ENCODE measurements around the gene LPAR6.

LPAR6 gene

DNA sequence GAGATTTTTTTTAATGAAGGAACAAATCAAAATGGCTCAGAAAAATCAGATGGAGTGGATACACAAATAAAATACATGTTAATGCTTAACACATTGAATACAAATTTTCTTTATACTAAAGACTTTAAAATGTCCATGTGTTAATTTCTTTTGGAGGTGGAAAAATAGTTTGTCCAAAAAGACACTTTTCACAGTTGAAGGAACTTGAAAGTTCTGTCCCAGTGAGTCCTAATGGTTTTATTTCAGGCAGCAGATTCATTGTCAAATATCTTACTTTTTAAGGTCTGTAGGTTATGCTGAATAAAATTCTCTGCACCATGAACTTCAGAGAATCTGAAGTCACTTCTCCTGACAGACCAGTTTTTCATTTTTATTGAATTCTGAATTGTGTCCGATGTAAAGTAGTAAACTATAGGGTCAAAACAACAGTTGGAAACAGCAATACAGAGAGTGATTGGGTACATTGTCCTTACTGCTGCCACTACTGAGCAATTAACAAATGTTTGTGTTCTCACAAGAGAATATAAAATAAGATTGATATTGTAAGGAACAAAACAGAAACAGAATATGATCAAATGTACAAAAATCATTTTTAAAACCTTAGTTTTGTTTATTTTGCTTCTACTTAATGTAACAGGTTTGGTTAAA lies 1.6 kb downstream of the LPAR6 start:
- TF ChIP-seq, protein P1, sequence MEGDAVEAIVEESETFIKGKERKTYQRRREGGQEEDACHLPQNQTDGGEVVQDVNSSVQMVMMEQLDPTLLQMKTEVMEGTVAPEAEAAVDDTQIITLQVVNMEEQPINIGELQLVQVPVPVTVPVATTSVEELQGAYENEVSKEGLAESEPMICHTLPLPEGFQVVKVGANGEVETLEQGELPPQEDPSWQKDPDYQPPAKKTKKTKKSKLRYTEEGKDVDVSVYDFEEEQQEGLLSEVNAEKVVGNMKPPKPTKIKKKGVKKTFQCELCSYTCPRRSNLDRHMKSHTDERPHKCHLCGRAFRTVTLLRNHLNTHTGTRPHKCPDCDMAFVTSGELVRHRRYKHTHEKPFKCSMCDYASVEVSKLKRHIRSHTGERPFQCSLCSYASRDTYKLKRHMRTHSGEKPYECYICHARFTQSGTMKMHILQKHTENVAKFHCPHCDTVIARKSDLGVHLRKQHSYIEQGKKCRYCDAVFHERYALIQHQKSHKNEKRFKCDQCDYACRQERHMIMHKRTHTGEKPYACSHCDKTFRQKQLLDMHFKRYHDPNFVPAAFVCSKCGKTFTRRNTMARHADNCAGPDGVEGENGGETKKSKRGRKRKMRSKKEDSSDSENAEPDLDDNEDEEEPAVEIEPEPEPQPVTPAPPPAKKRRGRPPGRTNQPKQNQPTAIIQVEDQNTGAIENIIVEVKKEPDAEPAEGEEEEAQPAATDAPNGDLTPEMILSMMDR (IDR thresholded peaks at IDR 0.05; ENCODE audit: low read depth, low read length, missing control alignments) = no peak
- peak overlapping the region; percentile 63 for H3K4me3 ChIP-seq (ENCODE audit: low read depth, low read length)
- in situ Hi-C loops (cut with HindIII; ENCODE audit: low pct_ligation_motif_present, low sequenced_read_pairs) = no loop called here
- H3K27ac ChIP-seq = no peak overlapping the region
- no peaks in the 10 kb centered on the region for H3K36me3 ChIP-seq (replicated peaks)
- no peak for DNase-seq
- no peaks in the 10 kb centered on the region for H3K27me3 ChIP-seq (replicated peaks)

- H3K27ac ChIP-seq = no peak overlapping the region
Measured at GRCh38 chr13:48410199-48410598, 2.7 kb downstream of the LPAR6 start.

GRCh38 chr13:48405875-48406274 lies 7.0 kb downstream of the LPAR6 start:
- Histone ChIP-seq H3K27me3 (replicated peaks) (no peaks in the 10 kb centered on the region), H3K4me3 (ENCODE audit: low read depth, low read length) (no peak overlapping the region), H3K36me3 (replicated peaks) (no peaks in the 10 kb centered on the region), H3K27ac (no peak overlapping the region)
- TF ChIP-seq, protein P1 (IDR thresholded peaks at IDR 0.05; ENCODE audit: low read depth, low read length, missing control alignments) = no peak
- DNase-seq = no peak
- in situ Hi-C loops (cut with HindIII; ENCODE audit: low pct_ligation_motif_present, low sequenced_read_pairs) = no loop called here

More at GRCh38 chr13:48410199-48410598, 2.7 kb downstream of the LPAR6 start:
- no peak for DNase-seq
- in situ Hi-C loops (cut with HindIII; ENCODE audit: low pct_ligation_motif_present, low sequenced_read_pairs) = no loop called here
- Histone ChIP-seq H3K36me3 (replicated peaks) (no peaks in the 10 kb centered on the region), H3K4me3 (ENCODE audit: low read depth, low read length) (peak overlapping the region; percentile 63), H3K27me3 (replicated peaks) (no peaks in the 10 kb centered on the region)
- TF ChIP-seq, protein P1 (IDR thresholded peaks at IDR 0.05; ENCODE audit: low read depth, low read length, missing control alignments) = no peak

DNA sequence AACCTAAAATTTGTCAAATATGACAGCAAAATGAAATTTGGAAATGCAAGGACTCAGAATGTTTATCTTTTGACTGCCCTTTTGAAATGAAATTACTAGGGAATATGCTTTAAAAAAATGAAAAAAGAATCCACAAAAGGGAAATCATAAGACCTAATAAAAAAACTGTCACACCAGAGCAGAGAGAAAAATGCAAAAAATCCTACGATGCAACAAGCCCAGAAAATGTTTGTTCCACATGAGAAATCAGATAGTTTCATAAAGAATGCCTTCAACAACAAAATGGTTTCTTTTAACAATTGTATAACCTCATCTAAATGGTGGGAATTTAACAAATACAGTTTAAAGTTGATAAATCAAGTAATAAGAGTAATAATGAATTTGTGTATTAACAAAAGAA lies 8.0 kb downstream of the LPAR6 start:
- H3K4me3 ChIP-seq (ENCODE audit: low read depth, low read length) = no peak overlapping the region
- H3K27ac ChIP-seq = no peak overlapping the region
- in situ Hi-C loops (cut with HindIII; ENCODE audit: low pct_ligation_motif_present, low sequenced_read_pairs) = no loop called here
- DNase-seq = no peak
- TF ChIP-seq, protein P1 (IDR thresholded peaks at IDR 0.05; ENCODE audit: low read depth, low read length, missing control alignments) = no peak
- no peaks in the 10 kb centered on the region for H3K27me3 ChIP-seq (replicated peaks)
- H3K36me3 ChIP-seq (replicated peaks) = no peaks in the 10 kb centered on the region

DNA sequence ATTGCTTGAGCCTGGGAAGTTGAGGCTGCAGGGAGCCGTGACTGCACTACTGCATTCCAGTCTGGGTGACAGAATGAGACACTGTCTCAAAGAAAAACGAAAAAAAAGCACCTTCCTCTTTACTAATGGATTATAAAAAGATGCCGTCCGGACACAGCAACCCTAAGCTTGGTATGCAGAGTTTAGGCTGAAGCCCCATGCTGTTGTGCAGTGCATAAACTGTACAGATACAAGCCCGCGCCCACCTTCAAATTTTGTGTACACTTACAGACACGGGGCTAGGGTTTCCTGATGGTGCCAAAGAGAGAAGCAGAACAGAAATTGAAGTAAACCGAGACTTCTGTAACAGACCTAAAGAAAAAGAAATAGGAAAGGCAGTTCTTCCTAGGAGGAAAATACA lies 9.0 kb downstream of the LPAR6 start:
- Histone ChIP-seq H3K36me3 (replicated peaks) (no peaks in the 10 kb centered on the region), H3K4me3 (ENCODE audit: low read depth, low read length) (no peak overlapping the region), H3K27me3 (replicated peaks) (no peaks in the 10 kb centered on the region), H3K27ac (no peak overlapping the region)
- TF ChIP-seq, protein P1 (IDR thresholded peaks at IDR 0.05; ENCODE audit: low read depth, low read length, missing control alignments) = no peak
- no peak for DNase-seq
- in situ Hi-C loops (cut with HindIII; ENCODE audit: low pct_ligation_motif_present, low sequenced_read_pairs) = no loop called here

- DNase-seq = no peak
- TF ChIP-seq, protein P1 (IDR thresholded peaks at IDR 0.05; ENCODE audit: low read depth, low read length, missing control alignments) = no peak
Measured at GRCh38 chr13:48403151-48403631, 9.7 kb downstream of the LPAR6 start.

More at GRCh38 chr13:48403151-48403631, 9.7 kb downstream of the LPAR6 start:
- in situ Hi-C loops (cut with HindIII; ENCODE audit: low pct_ligation_motif_present, low sequenced_read_pairs) = no loop called here
- no peaks in the 10 kb centered on the region for H3K27me3 ChIP-seq (replicated peaks)
- no peaks in the 10 kb centered on the region for H3K36me3 ChIP-seq (replicated peaks)
- no peak overlapping the region for H3K4me3 ChIP-seq (ENCODE audit: low read depth, low read length)
- no peak overlapping the region for H3K27ac ChIP-seq
